Heart left ventricle (tissue), 13 donors: Measurements from ENCODE around the gene ACKR2.

Source experiments
- CTCF ChIP-seq, 12 donors: fragments of 200-600 bp; sonication (generic) in 4 of 12; IDR thresholded peaks; one replicate each; pipeline versions ENCODE4 v1.5.0 to v1.8.0; 2018 to 2022; ENCODE audit warnings: antibody characterized with exemption in 12 of 12, mild to moderate bottlenecking in 5 of 12
- POLR2A ChIP-seq, 2 donors: fragments of 450-650 bp; IDR thresholded peaks; one replicate each; pipeline ENCODE4 v1.6.1; 2017; ENCODE audit warnings: antibody characterized with exemption in 2 of 2, mild to moderate bottlenecking in 2 of 2, moderate library complexity in 2 of 2
- donor health status: ischemic (EF 13 %, LVEDD 7.1; RV severe dilation, severe dysfunction).
- donor health status: DM: no; HTN: yes; CAD: no.
- donor health status: DM: no; HTN: no; CAD: no.
- donor health status: ischemic (EF 25% LVEDD 6.9; RV normal size, moderate dysfunction).
- donor health status: ischemic (EF 25% LVEDD 5.7; RV mildly dilated, moderate dysfunction).
- donor health status: ischemic (EF 35%, LVEDD 5.7; RV mildly dilated, moderate dysfunction).
- donor health status: nonischemic (EF 11% LVEDD 7.7; RV severe dilation, severe dysfunction).
- donor health status: DM: yes; HTN: yes; CAD: no.
- donor health status: PGD.
- donor health status: ischemic (EF 29% LVEDD 5.4; RV normal size, mild dysfunction).
- donor health status: nonischemic (EF 23%, LVEDD 6.1; RV moderate dilation, normal function).

DNA sequence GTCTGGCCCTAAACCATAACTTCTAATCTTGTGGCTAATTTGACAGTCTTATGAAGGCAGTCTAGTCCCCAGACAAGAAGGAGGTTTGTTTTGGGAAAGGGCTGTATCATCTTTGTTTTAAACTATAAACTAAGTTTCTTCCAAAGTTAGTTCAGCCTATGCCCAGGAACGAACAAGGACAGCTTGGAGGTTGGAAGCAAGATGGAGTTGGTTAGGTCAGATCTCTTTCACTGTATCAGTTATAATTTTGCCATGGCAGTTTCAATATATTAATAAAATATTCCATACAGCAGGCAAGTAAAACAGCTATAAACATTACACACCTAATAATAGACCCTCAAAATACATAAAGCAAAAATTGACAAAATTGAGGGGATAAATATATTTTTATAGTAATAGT, 83.6 kb downstream of the ACKR2 start:
- no peak for TF ChIP-seq CTCF (IDR thresholded peaks at IDR 0.05)
- no peak for TF ChIP-seq POLR2A (IDR thresholded peaks at IDR 0.05)
